A549 (cell line): ENCODE data around the gene IL5RA. TPM values are rescaled to one million over a fixed set of nuclear protein-coding genes. Genes with fewer than 3 reads are reported as not detected.

ENCODE experiments used
- ATAC-seq, 2 experiments: fragments of 200-7000 bp in 1 of 2; fragments of >200 bp in 1 of 2; cut with Nextera tagmentation in 1 of 2; cut with Tn5 transposase in 1 of 2; 3 replicates each; pipeline versions ENCODE4 v1.8.0 to v1.9.1; 2018 to 2020; ENCODE audit warnings: mild to moderate bottlenecking in 1 of 2, moderate library complexity in 1 of 2
- CTCF ChIA-PET: fragments of 300-600 bp; sonication (Branson Sonifier 250); formaldehyde crosslinking; extraction: SDS; loops from one replicate; lab custom pipeline; 2021; ENCODE audit warnings: antibody characterized with exemption, inconsistent platforms; lab: Yijun Ruan, JAX
- POLR2A ChIA-PET: fragments of 350-600 bp; formaldehyde crosslinking; extraction: SDS; loops from one replicate; lab custom pipeline; 2021; ENCODE audit warnings: antibody characterized with exemption, inconsistent platforms; lab: Yijun Ruan, JAX
- DNase-seq, 2 experiments: peaks; one replicate each; pipeline versions ENCODE4 v3.0.0 to v3.0.0-alpha.2; 2011 to 2016; ENCODE audit warnings: low read depth in 1 of 2, low spot score in 1 of 2
- FAIRE-seq: peaks from 2 replicates; lab custom pipeline; 2011; peaks lifted over from hg19 to GRCh38; lab: Jason Lieb, UNC
- H3K27ac ChIP-seq, 2 experiments: fragments of >200 bp; sonication (Bioruptor Twin); formaldehyde crosslinking; 3 replicates each; pipeline ENCODE4 v1.5.1; 2016 to 2017
- H3K4me1 ChIP-seq: fragments of >200 bp; sonication (Bioruptor Twin); formaldehyde crosslinking; 3 replicates; pipeline ENCODE4 v1.6.1; 2016
- H3K4me2 ChIP-seq: fragments of >200 bp; sonication (Bioruptor Twin); formaldehyde crosslinking; 3 replicates; pipeline ENCODE4 v1.6.1; 2016
- H3K4me3 ChIP-seq: fragments of >200 bp; sonication (Bioruptor Twin); formaldehyde crosslinking; 3 replicates; pipeline ENCODE4 v1.5.1; 2016
- H3K9me3 ChIP-seq: fragments of >200 bp; sonication (Bioruptor Twin); formaldehyde crosslinking; 3 replicates; pipeline ENCODE4 v1.6.1; 2016
- CBX2 ChIP-seq: fragments of 200-600 bp; sonication (generic); IDR thresholded peaks from 2 replicates; pipeline ENCODE4 v1.6.1; 2016; ENCODE audit warnings: low read depth, mild to moderate bottlenecking, borderline replicate concordance
- CHD2 ChIP-seq: fragments of 150-350 bp; IDR thresholded peaks from 2 replicates; pipeline ENCODE4 v1.6.1; 2014; ENCODE audit warnings: low read length; ENCODE audit not compliant: partially characterized antibody
- CHD4 ChIP-seq: fragments of 200-600 bp; sonication (generic); IDR thresholded peaks from 2 replicates; pipeline ENCODE4 v1.6.1; 2016; ENCODE audit warnings: antibody characterized with exemption, mild to moderate bottlenecking, borderline replicate concordance
- E2F6 ChIP-seq: IDR thresholded peaks from 2 replicates; pipeline ENCODE4 v1.6.1; 2012; ENCODE audit warnings: low read depth, borderline replicate concordance
- EHF ChIP-seq: fragments of 250-450 bp; sonication (Bioruptor Pico); IDR thresholded peaks from 2 replicates; pipeline ENCODE4 v1.5.0; 2020; ENCODE audit warnings: mild to moderate bottlenecking
- EP300 ChIP-seq, 2 experiments: fragments of >200 bp; sonication (Bioruptor Twin); formaldehyde crosslinking; IDR thresholded peaks; 2 replicates in 1 of 2; 3 replicates in 1 of 2; pipeline ENCODE4 v1.6.1; 2016 to 2017
- ESRRA ChIP-seq: fragments of 150-350 bp; IDR thresholded peaks from 2 replicates; pipeline ENCODE4 v1.6.1; 2014; ENCODE audit warnings: mild to moderate bottlenecking, low read length, borderline replicate concordance
- FOSB ChIP-seq: fragments of 250-450 bp; sonication (Bioruptor Pico); IDR thresholded peaks from 2 replicates; pipeline ENCODE4 v1.5.0; 2020; ENCODE audit warnings: mild to moderate bottlenecking, moderate library complexity
- FOSL2 ChIP-seq, 2 experiments: fragments of 450-650 bp in 1 of 2; fragments of >200 bp in 1 of 2; sonication (Bioruptor Twin) in 1 of 2; formaldehyde crosslinking; IDR thresholded peaks; 2 replicates each; pipeline versions ENCODE4 v1.5.0 to v1.6.1; 2016 to 2020; ENCODE audit warnings: mild to moderate bottlenecking in 1 of 2, moderate library complexity in 1 of 2
- HEYL ChIP-seq: fragments of 250-450 bp; sonication (Bioruptor Pico); IDR thresholded peaks from 2 replicates; pipeline ENCODE4 v1.8.0; 2021; ENCODE audit warnings: mild to moderate bottlenecking, moderate library complexity
- HOXB13 ChIP-seq: fragments of 250-450 bp; sonication (Bioruptor Pico); IDR thresholded peaks from 2 replicates; pipeline ENCODE4 v1.5.0; 2020; ENCODE audit warnings: low read depth, mild to moderate bottlenecking, moderate library complexity
- JUNB ChIP-seq: fragments of >200 bp; sonication (Bioruptor Twin); formaldehyde crosslinking; IDR thresholded peaks from 2 replicates; pipeline ENCODE4 v1.6.1; 2016
- KDM1A ChIP-seq: fragments of 200-600 bp; sonication (generic); IDR thresholded peaks from 2 replicates; pipeline ENCODE4 v1.6.1; 2016; ENCODE audit warnings: low read depth, mild to moderate bottlenecking
- MYC ChIP-seq: IDR thresholded peaks from 2 replicates; pipeline ENCODE4 v1.6.1; 2012; ENCODE audit warnings: mild to moderate bottlenecking, inconsistent platforms, low read length, improper control_type of control experiment, borderline replicate concordance
- NFE2L2 ChIP-seq: fragments of 150-350 bp; conservative IDR thresholded peaks from 2 replicates; pipeline ENCODE4 v1.6.1; 2014; ENCODE audit warnings: low read length
- NPAS2 ChIP-seq: fragments of 250-450 bp; sonication (Bioruptor Pico); IDR thresholded peaks from 2 replicates; pipeline ENCODE4 v1.8.0; 2022; ENCODE audit warnings: mild to moderate bottlenecking, moderate library complexity, borderline replicate concordance
- PBX3 ChIP-seq: IDR thresholded peaks from 2 replicates; pipeline ENCODE4 v1.6.1; 2012
- RARB ChIP-seq: fragments of 250-450 bp; sonication (Bioruptor Pico); IDR thresholded peaks from 2 replicates; pipeline ENCODE4 v1.8.0; 2021; ENCODE audit warnings: mild to moderate bottlenecking, moderate library complexity
- RCOR1 ChIP-seq: fragments of 150-350 bp; IDR thresholded peaks from 2 replicates; pipeline ENCODE4 v1.6.1; 2014; ENCODE audit warnings: antibody characterized with exemption, low read length, low read depth
- RFX5 ChIP-seq: fragments of 450-650 bp; IDR thresholded peaks from 2 replicates; pipeline ENCODE4 v1.7.1; 2014; ENCODE audit warnings: antibody characterized with exemption, mild to moderate bottlenecking, moderate library complexity
- RNF2 ChIP-seq: fragments of 200-600 bp; sonication (generic); IDR thresholded peaks from 2 replicates; pipeline ENCODE4 v1.6.1; 2016; ENCODE audit warnings: low read depth, mild to moderate bottlenecking, antibody characterized with exemption, moderate library complexity, borderline replicate concordance
- ZNF302 ChIP-seq: fragments of 250-450 bp; sonication (Bioruptor Pico); IDR thresholded peaks from 2 replicates; pipeline ENCODE4 v1.9.0; 2021; ENCODE audit warnings: inconsistent platforms, mild to moderate bottlenecking, moderate library complexity
- WGBS: methylation state at CpG from one replicate; pipeline ENCODE4 v1.1.6; 2017; ENCODE audit errors: missing lambda C conversion rate; 5-methylcytosine and 5-hydroxymethylcytosine counted together
- polyA plus RNA-seq, 4 experiments: library from polyadenylated mRNA; depleted of rRNA in 3 of 4; stranded (reverse); fragments of >200 nt; fragmentation: RNase III in 1 of 4; extraction: RNeasy Plus Mini Kit Qiagen cat#74134 plus additional on column Dnase treatment in 1 of 4; gene quantifications; 2 replicates in 3 of 4; 3 replicates in 1 of 4; pipeline ENCODE4 v1.2.3, GENCODE V29; 2011 to 2017
- TF ChIP-seq, protein P1 (sequence below): fragments of 150-350 bp; IDR thresholded peaks from 2 replicates; pipeline ENCODE4 v1.6.1; 2014; ENCODE audit warnings: low read depth, mild to moderate bottlenecking, low read length
- TF ChIP-seq, protein P2 (sequence below): fragments of 450-650 bp; IDR thresholded peaks from 2 replicates; pipeline ENCODE4 v1.6.1; 2014; ENCODE audit warnings: antibody characterized with exemption

IL5RA gene
- polyA plus RNA-seq, 2 of the 4 experiments (the other 2 are of a cell fraction), result not detected

DNA sequence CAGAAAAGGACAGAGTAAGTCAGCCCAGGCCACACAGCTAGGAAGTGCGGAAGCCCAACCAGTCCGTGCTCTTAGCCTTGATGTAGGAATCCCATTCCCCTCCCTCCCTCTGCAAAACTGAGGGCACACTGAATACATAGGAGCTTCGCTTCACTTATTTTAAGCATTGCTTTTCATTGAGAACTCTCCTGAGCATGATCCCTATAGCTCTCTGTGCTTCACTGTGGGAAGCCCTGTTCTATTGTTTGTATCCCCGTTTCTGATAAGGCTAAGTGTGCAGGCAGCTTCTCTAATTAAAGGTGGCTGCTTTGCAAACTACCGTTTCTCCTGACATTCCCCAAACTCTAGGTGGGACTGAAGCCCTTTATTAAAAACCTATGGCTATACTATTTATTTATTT lies 29.9 kb downstream of the IL5RA start:
- H3K4me3 ChIP-seq, result no peak overlapping the region
- no peak for DNase-seq
- H3K4me1 ChIP-seq, result no peaks in the 10 kb centered on the region
- ChIA-PET CTCF (no interaction called here), POLR2A (no interaction called here)
- TF ChIP-seq PBX3 (no peak), ZNF302 (no peak), JUNB (no peak), HEYL (CRISPR knock-in tag) (no peak), ESRRA (no peak), E2F6 (no peak), HOXB13 (CRISPR knock-in tag) (no peak)
- no peak for ATAC-seq
- no peak overlapping the region for H3K4me2 ChIP-seq
- WGBS, result 54% methylated on average over 5 of the region's 5 CpGs
- no peak for FAIRE-seq
- no peaks in the 10 kb centered on the region for H3K9me3 ChIP-seq
- H3K27ac ChIP-seq, result no peak overlapping the region

- Histone ChIP-seq H3K27ac (no peak overlapping the region), H3K4me1 (no peaks in the 10 kb centered on the region), H3K9me3 (no peaks in the 10 kb centered on the region), H3K4me2 (no peak overlapping the region), H3K4me3 (no peak overlapping the region)
- ChIA-PET POLR2A (no interaction called here), CTCF (no interaction called here)
- WGBS, result 38% methylated on average over 5 of the region's 5 CpGs
- DNase-seq, result no peak
- FAIRE-seq, result no peak
- TF ChIP-seq KDM1A (no peak), FOSL2 (IDR thresholded peaks at IDR 0.05) (no peak), FOSL2 (CRISPR knock-in tag; IDR thresholded peaks at IDR 0.05) (no peak), EP300 (IDR thresholded peaks at IDR 0.05) (no peak), NPAS2 (CRISPR knock-in tag) (no peak), CBX2 (no peak), RARB (no peak), NFE2L2 (no peak), EHF (CRISPR knock-in tag) (no peak), FOSB (no peak), ZNF302 (no peak), E2F6 (no peak), RCOR1 (no peak), PBX3 (no peak)
- TF ChIP-seq, protein P1, sequence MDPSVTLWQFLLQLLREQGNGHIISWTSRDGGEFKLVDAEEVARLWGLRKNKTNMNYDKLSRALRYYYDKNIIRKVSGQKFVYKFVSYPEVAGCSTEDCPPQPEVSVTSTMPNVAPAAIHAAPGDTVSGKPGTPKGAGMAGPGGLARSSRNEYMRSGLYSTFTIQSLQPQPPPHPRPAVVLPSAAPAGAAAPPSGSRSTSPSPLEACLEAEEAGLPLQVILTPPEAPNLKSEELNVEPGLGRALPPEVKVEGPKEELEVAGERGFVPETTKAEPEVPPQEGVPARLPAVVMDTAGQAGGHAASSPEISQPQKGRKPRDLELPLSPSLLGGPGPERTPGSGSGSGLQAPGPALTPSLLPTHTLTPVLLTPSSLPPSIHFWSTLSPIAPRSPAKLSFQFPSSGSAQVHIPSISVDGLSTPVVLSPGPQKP, result no peak
- ATAC-seq, result no peak
Observed at GRCh38 chr3:3074551-3075257, 35.5 kb downstream of the IL5RA start.

GRCh38 chr3:3071136-3071535 lies 39.0 kb downstream of the IL5RA start:
- 62% methylated on average over 5 of the region's 5 CpGs for WGBS
- no peak for ATAC-seq
- Histone ChIP-seq H3K4me3 (no peak overlapping the region), H3K9me3 (no peaks in the 10 kb centered on the region), H3K4me2 (no peak overlapping the region), H3K27ac (no peak overlapping the region), H3K4me1 (peaks cover 5% of the 10 kb centered on the region; the same call in 2 of the 3 replicates)
- POLR2A ChIA-PET, result no interaction called here
- FAIRE-seq, result no peak
- TF ChIP-seq MYC (no peak), NFE2L2 (no peak), CHD4 (no peak), PBX3 (no peak), FOSB (no peak), CHD2 (no peak), HOXB13 (CRISPR knock-in tag) (no peak), RFX5 (no peak), RNF2 (no peak), E2F6 (no peak), FOSL2 (IDR thresholded peaks at IDR 0.05) (no peak), FOSL2 (CRISPR knock-in tag; IDR thresholded peaks at IDR 0.05) (no peak)
- TF ChIP-seq, protein P2, sequence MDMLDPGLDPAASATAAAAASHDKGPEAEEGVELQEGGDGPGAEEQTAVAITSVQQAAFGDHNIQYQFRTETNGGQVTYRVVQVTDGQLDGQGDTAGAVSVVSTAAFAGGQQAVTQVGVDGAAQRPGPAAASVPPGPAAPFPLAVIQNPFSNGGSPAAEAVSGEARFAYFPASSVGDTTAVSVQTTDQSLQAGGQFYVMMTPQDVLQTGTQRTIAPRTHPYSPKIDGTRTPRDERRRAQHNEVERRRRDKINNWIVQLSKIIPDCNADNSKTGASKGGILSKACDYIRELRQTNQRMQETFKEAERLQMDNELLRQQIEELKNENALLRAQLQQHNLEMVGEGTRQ, result no peak
- CTCF ChIA-PET, result interaction anchor here (0.5 kb wide), 1 partner anchor 461 kb away, joined by 4 read pairs; no protein-coding TSS in a partner anchor
- no peak for DNase-seq
